Measurements from ENCODE around the gene CDH4.

The CDH4 gene

DNA sequence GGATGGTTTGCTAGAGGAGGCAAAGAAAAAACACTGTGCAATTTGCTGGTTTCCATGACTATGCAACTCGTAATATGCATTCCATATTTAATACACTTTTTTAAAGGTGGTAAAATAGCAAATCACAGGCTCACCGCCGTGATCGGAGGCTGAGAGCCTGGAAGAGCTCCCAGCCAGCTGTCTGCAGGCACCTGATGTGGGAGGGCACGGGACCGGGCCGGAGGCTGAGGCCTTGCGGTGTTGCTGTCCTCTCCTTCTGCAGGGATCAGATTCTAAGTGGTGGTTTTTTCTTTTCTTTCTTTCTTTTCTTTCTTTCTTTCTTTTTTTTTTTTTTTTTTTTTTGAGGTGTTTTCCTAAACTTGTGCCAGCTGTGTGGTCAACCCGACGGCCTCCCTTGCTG is 282.3 kb downstream of the CDH4 start:
- DNase-seq (ENCODE audit: low read depth), result no peak
- H3K4me3 ChIP-seq (replicated peaks; ENCODE audit: low read depth, low read length), result no peak overlapping the region
- TF ChIP-seq, protein P1, sequence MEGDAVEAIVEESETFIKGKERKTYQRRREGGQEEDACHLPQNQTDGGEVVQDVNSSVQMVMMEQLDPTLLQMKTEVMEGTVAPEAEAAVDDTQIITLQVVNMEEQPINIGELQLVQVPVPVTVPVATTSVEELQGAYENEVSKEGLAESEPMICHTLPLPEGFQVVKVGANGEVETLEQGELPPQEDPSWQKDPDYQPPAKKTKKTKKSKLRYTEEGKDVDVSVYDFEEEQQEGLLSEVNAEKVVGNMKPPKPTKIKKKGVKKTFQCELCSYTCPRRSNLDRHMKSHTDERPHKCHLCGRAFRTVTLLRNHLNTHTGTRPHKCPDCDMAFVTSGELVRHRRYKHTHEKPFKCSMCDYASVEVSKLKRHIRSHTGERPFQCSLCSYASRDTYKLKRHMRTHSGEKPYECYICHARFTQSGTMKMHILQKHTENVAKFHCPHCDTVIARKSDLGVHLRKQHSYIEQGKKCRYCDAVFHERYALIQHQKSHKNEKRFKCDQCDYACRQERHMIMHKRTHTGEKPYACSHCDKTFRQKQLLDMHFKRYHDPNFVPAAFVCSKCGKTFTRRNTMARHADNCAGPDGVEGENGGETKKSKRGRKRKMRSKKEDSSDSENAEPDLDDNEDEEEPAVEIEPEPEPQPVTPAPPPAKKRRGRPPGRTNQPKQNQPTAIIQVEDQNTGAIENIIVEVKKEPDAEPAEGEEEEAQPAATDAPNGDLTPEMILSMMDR (IDR thresholded peaks at IDR 0.05; ENCODE audit: low read length, missing control alignments), result no peak

DNA sequence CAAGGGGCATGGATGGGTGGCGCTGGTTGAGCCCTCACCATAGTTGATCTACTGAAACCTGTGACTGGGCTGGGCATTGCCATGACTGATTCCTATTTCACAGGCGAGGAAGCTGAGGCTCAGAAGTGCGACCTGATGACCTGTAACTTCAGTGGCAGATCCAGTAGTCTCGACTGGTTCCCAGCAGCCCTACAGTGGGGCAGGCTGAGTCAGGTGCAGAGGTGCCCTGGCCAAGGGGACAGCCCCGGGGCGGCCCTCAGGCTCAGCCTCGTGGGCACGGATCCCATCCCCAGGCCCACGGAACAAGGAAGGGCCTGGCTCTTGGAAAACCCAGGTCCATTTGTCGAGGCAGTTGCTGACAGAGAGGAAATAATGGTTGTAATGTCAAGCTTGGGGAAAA is 283.0 kb downstream of the CDH4 start:
- H3K4me3 ChIP-seq (replicated peaks; ENCODE audit: low read depth, low read length), result no peak overlapping the region
- TF ChIP-seq, protein P1 (IDR thresholded peaks at IDR 0.05; ENCODE audit: low read length, missing control alignments), result no peak
- no peak for DNase-seq (ENCODE audit: low read depth)

DNA sequence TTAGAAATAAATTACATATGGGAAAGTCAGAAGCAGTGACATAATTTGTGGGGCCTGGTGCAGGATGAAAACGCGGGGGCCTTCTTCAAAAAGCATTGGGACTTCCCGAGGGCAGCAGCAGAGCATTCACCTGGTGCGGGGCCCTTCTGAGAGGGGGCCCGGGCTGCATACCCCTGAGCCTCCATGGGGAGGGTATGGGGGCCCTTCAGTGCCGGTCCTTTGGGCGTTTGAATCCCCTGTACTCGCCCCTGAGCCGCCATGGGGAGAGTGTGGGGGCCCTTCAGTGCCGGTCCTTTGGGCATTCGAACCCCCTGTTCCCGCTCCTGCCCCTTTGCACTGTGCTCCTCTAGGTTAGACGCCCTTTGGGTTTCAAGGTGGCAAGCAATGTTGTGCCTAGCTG is 283.5 kb downstream of the CDH4 start:
- TF ChIP-seq, protein P1 (IDR thresholded peaks at IDR 0.05; ENCODE audit: low read length, missing control alignments), result no peak
- no peak overlapping the region for H3K4me3 ChIP-seq (replicated peaks; ENCODE audit: low read depth, low read length)
- no peak for DNase-seq (ENCODE audit: low read depth)

DNA sequence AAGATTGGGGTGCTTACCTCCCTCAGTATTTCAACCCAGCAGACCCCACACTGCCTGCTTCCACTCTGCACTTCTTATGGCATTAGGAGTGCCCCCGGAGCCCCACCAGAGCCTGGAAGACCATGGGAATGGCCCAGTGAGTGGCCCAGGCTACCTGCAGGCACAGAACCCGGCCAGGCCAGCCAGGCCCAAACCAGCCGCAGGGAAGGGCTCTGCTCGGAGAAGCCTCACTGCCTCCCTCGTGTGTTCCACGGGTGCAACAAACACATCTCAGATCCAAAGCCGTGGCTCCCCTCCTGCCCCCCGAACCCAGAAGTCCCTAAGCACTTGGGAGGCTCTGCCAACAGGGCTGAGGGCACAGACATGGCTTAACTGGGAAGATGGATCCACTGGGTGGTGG is 283.9 kb downstream of the CDH4 start:
- no peak overlapping the region for H3K4me3 ChIP-seq (replicated peaks; ENCODE audit: low read depth, low read length)
- TF ChIP-seq, protein P1 (IDR thresholded peaks at IDR 0.05; ENCODE audit: low read length, missing control alignments), result no peak
- no peak for DNase-seq (ENCODE audit: low read depth)

DNA sequence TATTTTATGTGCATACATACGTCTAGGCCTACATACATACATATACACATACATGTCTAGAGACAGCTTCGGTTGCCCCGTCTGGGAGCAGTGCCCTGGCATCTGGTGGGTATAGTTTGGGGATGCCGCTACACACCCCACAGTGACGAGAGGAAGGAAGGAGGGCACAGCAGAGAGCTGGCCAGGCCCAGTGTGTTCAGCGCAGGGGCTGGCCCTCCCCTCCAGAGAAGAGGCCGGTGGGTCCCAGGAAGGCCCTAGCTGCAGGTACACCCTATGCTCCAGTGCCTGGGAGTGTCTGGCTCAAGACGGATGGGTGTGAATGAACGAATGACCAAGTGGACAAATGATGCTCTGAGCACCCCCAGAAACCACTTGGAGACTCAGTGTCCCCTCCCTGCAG is 284.6 kb downstream of the CDH4 start:
- TF ChIP-seq, protein P1 (IDR thresholded peaks at IDR 0.05; ENCODE audit: low read length, missing control alignments), result no peak
- no peak for DNase-seq (ENCODE audit: low read depth)
- no peak overlapping the region for H3K4me3 ChIP-seq (replicated peaks; ENCODE audit: low read depth, low read length)

DNA sequence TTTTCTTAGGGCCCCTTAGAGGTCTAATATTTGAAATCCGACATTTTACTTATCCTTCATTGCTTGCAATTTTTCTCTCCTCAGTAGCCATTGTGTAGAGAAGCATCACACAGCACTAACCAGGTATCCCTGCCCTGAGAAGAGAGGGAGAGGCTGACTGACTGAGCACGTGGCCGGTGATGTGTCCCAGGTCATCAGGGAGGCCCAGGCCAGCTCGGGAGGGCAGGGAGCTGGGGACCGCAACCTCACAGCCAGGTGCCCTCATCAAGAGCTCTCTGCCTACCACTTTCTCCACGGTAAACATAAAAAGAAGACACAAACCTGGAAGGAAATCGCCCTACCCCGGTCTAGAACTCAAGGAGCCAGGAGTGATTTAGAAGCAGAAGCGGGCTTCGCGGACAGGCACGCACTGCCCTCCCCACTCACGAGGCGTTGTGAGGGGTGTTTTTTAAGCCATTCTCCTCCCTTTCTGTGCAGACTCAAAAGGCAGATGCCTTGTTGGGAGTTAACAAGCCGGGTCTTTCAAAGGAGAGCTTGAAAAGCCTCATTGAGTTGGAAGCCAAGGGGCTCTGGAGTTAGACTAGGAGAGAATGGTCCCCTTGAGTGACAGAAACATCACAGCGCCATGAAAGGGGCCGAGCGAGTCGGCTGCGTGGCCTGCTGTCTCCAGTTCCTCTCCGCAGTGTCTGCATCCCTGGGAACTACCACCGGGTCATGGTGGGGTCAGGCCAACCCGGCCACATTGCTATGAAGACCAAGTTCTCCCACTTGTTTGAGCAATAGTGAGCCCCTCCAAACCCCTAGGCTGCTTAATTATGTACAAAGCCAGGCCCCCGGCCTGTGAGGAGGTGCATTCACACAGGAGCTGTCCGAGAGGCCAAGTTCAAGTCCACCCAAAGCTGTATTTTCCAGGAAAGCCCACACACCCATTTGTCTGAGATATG is 285.4 kb downstream of the CDH4 start:
- TF ChIP-seq, protein P1 (IDR thresholded peaks at IDR 0.05; ENCODE audit: low read length, missing control alignments), result no peak
- DNase-seq (ENCODE audit: low read depth), result no peak
- no peak overlapping the region for H3K4me3 ChIP-seq (replicated peaks; ENCODE audit: low read depth, low read length)
